T-helper 22 cell (primary cell): Measurements from ENCODE around the gene LGALS3BP.
"Not testable (repeated sequence)": the region's sequence is repeated elsewhere in the genome, so short reads cannot be mapped to it uniquely, and the experiment has no call there.

Experiments
- DNase-seq: peaks from one replicate; pipeline ENCODE4 v3.0.0-alpha.2; 2020; ENCODE audit warnings: low read depth

The LGALS3BP gene

DNA sequence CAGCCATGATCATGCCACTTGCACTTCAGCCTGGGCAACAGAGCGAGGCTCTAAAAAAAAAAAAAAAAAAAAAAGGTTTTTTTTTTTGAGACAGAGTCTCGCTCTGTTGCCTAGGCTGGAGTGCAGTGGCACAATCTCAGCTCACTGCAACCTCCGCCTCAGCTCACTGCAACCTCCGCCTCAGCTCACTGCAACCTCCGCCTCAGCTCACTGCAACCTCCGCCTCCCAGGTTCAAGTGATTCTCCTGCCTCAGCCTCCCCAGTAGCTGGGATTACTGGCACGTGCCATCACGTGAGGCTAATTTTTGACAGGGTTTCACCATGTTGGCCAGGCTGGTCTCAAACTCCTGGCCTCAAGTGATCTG lies 16.8 kb downstream of the LGALS3BP start:
- not testable (repeated sequence) for DNase-seq

- DNase-seq: no peak
Observed at GRCh38 chr17:78962345-78962983, 17.3 kb downstream of the LGALS3BP start.

- no peak for DNase-seq
Observed at GRCh38 chr17:78961571-78961970, 18.2 kb downstream of the LGALS3BP start.

DNA sequence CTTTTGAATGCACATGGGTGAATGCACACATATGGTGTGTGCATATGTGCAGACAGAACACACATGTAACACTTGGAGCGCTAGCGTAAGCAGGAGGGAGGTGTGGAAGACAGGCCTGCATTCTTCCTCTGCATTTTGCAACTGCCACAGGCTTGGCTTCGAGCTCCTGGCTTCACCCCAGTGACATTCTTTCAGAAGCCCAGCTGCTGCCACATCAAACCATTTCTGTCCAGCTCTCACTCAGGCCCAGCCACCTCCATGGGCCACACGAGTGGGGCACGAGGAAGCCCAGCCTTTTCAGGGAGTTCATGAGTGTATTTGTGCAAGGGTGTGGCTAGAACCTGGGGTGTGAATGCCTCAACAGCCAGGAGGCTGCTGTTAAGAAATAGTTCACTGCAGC lies 18.8 kb downstream of the LGALS3BP start:
- no peak for DNase-seq

- DNase-seq: no peak
Observed at GRCh38 chr17:78959803-78960202, 19.9 kb downstream of the LGALS3BP start.

DNA sequence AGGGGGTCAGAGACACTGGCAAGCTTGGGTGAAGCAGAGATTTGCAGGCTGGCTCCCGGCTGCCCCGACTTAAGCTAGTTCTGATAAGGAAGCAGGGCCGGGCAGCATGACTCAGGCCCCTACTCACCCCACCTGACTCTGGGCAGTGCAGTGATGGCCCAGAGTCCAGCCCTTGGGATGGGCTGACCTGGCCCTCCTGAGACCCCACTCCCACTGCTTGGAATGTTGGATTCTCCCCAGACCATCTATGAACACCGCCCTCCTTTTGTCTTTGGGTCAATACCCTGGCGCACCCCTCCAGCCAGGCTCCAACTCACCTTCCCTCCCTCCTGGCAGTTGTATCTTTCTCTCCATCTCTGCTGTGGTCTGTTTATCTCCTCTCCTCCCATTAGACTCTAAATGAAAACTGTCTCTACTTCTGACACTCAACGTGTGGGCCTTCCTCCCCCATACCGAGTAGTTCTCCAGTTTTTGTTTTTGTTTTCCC lies 21.0 kb downstream of the LGALS3BP start:
- no peak for DNase-seq

GRCh38 chr17:78957128-78957527 lies 22.6 kb downstream of the LGALS3BP start:
- no peak for DNase-seq

GRCh38 chr17:78956254-78956653 lies 23.5 kb downstream of the LGALS3BP start:
- DNase-seq: no peak

DNA sequence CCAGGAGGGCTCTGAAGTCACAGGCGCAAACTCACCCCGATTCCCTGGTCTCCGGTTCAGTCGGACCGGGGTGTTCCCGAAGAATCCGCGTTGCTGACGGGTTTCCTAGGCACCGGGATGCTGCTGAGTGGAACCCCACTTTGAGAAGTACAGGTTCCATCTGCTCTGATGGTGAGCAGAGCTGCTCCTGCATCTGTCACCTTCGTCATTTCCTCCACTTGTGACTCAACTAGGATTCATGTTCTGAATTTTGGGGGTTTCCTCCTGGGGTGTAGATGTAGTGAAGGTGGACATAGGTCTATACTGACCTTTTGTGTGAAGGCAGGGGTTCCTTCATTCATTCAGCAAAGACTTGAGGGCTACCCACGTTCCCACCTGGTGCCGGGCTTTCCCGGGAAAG lies 25.0 kb downstream of the LGALS3BP start:
- DNase-seq: no peak

DNA sequence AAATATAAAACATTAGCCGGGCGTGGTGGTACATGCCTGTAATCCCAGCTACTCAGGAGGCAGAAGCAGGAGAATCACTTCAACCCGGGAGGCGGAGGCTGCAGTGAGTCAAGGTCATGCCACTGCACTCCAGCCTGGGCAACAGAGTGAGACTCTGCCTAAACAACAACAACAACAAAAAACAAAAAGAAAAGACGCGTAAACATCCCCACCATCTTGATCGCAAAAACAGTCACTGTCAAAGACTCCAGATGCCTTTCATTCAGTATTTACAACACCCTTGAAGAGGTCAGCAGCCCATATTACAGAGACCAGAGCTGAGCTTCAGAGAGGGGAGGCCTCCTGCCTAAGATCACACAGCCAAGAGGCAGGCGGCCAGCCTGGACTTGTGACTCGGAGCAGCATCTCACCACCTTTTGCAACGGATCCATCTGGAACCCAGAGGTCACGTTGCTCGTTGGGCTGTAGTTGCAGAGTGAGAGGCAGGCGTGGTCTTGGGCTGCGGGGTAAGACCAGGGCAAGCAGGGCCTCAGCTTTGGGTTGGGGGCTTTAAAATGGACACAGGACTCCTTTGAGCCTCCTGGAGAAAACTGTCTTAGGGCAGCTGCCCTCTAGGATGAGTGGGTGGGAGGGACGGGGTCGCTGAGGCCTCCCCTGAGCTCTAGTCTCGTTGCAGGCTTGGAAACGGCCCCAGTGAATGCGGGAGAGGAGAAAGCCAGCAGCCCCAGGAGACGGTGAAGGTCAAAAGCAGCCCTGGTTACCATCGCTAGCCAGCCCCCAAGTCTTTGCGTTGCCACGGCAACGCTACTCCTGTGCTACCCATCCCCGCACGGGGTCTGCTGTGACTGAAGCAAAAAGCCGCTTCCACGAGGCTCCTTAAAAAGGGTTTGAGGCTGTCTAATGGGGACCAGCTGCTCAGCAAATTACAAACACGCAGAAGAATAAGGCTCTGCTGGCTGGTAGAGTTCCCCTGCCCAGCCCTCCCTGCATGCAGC lies 26.1 kb downstream of the LGALS3BP start:
- no peak for DNase-seq

GRCh38 chr17:78952706-78953105 lies 27.0 kb downstream of the LGALS3BP start:
- DNase-seq: no peak

DNA sequence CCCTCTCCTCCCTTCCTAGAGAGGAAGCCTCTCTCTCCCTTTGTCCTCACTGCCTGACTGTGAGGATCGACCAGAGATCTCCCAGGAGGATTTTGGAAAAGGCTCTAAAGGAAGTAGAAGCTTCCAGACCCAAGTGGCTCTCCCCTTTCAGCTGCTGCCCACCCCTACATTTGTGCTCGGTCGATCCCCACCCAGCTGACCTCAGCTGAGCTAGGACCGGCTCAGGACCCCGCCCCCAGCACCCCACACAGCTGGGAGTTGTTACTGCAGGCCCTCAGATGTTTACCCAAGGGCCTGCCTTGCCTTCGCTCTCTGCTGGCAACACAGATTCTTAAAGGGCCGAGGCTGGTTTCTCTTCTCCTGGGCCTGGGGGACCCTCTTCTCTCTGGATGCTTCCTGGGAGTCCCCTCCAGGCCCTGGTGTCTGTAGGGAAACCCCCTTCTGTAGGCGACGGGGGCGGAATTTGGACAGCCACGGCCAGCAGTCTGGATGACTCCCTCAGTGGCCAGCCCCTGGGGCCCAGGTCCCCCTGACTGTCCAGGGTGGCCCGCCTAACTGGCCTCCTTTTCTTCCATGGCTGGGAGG lies 27.7 kb downstream of the LGALS3BP start:
- DNase-seq: no peak

GRCh38 chr17:78950870-78951269 lies 28.9 kb downstream of the LGALS3BP start:
- no peak for DNase-seq

DNA sequence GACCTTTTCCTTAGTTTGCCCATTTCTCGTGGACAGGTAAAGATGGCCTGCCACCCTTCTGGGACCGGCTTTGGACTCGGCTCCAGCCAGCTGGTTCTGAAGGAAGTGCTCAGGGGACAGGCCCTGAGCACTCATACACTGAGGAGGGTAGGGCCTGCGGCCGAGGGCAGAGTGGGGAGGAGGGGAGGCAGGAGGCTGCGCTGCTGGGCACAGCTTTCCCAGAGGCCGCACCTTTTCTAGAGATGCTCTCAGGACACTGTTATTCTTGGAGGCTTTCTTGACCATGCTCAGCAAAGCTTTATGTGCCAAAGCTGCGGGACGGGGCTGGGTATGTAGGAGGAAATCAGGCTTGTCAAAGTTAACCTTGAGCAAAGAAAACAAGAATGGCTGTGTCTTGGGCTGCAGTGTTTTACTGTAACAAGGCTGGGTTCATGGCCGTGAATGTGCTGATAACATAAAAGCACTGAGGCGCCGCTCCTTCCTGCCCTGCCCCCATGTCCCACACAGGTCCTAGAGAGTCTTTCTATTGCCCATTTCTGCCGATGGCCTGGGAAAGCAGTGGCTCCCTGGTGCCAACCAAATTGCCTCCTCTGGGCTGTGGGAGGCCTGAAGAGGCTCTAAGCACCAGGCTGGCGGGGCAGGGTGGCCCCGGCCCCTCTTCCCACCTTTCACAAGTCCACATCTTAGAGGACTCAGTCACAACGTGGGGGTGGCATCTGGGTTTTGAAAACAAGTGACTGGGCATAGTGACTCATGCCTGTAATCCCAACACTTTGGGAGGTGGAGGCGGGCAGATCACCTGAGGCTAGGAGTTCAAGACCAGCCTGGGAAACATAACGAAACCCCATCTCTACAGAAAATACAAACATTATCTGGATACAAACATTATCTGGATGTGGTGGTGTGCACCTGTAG lies 32.2 kb downstream of the LGALS3BP start:
- no peak for DNase-seq

DNA sequence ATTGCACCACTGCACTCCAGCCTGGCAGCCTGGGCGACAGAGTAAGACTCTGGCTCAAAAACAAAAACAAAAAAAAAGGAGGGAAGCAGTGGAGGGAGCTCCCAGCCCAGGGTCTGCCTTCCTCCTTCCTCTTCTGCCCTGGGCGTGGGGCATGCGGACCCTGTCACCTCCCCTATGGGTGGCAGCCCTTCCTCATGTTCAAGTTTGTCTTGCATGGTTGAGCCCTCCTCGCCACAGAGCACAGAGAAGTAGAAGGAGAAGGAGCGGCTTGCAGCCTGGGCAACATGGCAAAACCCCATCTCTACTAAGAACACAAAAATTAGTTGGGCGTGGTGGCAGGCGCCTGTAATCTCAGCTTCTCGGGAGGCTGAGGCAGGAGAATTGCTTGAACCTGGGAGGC lies 33.1 kb downstream of the LGALS3BP start:
- DNase-seq: no peak

DNA sequence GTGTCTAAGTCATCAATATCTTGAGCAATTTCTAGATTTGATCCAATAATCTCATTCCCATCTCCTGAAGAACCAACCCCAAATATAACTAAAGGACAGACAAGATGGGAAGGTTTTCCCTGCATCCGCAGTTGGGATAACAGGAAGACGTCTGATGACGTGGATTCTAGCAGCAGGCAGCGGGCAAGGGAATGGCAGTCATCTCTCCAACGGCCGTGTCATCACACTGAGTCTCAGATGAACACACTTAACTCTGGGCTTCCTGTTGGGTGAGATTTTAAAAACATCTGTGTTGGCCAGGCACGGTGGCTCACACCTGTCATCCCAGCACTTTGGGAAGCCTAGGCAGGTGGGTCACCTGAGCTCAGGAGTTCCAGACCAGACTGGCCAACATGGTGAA lies 33.6 kb downstream of the LGALS3BP start:
- DNase-seq: no peak

- DNase-seq: not testable (repeated sequence)
Observed at GRCh38 chr17:78945455-78945854, 34.3 kb downstream of the LGALS3BP start.

DNA sequence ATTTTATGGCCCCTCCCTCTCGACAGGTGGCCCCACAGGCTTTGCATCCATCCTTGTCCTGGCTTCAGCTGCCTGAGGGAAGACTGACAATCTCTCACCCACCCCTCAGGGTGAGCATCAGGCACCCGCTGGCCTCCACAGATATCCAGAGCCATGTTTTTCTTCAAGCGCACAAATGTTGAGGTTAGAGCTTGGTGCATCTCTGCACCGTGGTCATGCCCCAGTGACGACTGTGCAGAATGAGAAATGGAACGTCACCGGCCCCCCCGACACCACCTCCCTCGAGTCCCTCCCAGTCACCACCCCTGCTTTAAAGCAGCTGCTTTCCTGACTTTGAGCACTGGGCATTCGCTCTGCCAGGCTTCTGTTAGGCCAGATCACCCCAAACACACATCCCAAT lies 34.8 kb downstream of the LGALS3BP start:
- no peak for DNase-seq

DNA sequence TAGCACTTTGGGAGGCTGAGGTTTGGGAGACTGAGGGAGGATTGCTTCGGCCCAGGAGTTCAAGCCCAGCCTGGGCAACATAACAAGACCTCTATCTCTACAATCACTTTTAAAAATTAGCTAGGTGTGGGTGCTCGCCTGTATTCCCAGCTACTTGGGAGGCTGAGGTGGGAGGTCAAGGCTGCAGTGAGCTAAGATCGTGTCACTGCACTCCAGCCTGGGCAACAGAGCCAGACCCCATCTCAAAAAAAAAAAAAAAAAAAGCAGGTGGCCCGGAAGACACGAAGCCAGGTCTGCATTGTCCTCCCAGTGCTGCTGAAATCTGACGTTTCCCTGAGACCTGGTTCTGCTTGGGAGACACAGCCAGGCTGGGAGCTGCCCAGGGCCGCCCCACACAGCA lies 35.7 kb downstream of the LGALS3BP start:
- DNase-seq: no peak

- no peak for DNase-seq
Observed at GRCh38 chr17:78940708-78941107, 39.0 kb downstream of the LGALS3BP start.

DNA sequence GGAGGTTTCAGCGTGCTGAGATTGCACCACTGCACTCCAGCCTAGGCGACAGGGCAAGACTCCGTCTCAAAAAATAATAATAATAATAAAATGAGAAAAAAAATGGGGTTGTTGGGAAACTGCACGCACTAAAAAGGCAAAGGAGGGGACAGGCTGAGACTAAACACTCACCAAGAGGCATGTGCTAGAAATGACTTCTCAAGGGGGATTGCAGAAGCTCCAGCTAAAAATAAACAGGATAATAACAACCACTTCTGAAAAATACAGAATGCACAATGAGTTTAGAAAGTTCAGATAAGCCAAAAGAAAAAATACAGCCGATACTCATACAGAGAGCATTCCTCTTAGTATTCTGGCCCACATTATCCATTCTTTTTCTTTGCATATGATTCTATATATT lies 39.5 kb downstream of the LGALS3BP start:
- DNase-seq: no peak

DNA sequence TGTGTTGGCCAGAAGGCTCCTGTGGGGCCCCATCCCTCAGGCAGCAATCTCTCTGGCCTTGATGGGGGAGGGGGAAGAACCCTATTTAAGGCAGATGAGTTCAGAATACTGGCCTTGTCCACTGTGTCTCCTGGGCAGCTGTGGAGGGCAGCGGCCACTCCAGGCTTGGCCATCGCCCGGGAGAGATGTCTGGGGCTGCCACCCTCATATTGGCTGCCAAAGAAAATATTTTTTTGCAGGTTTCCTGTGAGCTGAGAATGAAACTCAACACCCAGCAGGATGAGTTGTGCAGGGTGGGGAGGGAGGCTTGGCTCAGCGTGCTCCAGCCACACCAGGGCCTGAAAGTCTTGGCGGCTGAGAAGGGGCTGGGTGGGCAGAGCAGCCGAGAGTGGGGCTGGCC lies 40.1 kb downstream of the LGALS3BP start:
- no peak for DNase-seq
